Activated naive CD4-positive, alpha-beta T cell treated with Interleukin-2 at 50 U/mL for 16 hours (primary cell): Measurements from ENCODE around the gene RGS1.

Source experiments
- DNase-seq: peaks from one replicate; pipeline ENCODE4 v3.0.0-alpha.2; 2020

RGS1 gene, protein sequence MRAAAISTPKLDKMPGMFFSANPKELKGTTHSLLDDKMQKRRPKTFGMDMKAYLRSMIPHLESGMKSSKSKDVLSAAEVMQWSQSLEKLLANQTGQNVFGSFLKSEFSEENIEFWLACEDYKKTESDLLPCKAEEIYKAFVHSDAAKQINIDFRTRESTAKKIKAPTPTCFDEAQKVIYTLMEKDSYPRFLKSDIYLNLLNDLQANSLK

DNA sequence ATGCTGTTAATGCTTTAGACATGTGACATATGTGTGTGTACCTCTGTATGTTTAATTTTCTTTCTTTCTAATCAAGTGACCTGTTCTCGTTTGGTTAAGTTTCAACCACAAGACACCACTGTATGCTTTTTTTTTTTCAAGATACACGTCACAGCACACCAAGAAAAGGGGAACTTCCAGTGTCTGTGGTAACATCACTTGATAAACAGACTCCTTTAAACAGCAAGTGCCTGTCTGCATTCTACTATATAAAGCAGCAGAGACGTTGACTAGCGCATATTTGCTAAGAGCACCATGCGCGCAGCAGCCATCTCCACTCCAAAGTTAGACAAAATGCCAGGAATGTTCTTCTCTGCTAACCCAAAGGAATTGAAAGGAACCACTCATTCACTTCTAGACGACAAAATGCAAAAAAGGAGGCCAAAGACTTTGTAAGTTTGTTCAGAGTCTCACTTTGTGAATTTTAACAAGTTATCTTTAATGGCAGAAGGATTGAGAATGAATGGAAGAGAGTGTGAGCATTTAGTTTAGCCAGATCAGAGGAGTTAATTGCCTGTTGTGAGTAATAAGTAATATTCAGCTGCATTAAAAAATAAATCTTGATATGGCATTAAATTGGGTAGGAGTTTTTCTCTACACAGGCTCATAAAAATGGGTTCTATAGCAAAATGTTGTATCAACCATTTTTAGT, at the start of gene RGS1:
TSS of gene RGS1 (plus strand) at position 275 of the 691 bp plus-strand sequence. CDS start at position 295, 20 bp downstream.
- peak; percentile 70 for DNase-seq

DNA sequence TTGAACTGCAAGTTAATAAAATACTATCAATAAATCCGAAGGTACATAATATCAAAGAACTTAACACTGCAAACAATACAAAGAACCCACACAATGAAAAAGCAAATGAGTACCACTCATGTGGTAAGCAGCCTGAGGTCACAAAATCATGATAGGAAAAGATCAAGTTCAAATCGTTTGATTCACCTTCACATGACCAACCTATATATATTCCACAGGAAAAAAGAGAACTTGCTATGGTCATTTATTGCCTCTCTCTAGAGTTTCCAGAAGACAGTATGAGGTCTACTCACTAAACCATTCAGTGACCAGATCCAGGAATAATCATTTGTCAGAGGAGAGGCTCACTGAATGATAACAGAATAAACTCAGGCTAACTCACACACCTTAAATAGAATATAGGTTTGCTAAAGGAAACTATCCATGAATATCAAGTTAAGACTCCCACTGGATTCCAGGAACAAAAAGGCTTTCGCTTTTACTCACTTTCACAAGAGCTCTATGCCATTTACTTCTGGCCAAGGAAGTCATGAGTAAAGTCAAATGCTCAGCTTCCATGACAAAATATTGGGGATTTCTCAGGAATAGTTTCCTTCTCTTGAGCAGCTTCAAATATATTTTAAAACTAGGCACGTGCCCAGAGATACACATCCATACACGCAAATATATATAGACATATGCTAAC, 48.3 kb upstream of the RGS1 start:
- no peak for DNase-seq

DNA sequence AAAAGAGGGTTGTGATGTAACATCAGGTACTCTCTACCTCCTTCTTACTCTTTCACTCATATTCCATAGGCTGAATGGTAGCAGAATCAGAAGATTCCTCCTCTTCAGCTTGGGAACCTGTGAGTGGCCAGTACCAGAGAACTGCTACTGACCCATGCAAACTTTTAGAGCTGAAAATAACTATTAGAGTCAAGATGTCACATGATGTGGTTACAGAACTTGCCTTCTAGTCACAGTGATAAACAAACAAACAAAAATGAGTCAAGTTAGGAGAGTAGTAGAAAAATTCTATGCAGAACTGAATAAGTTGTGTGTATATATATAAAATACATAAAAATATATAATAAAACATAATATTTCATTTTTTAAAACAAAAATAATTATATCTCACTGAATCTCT, 47.6 kb upstream of the RGS1 start:
- no peak for DNase-seq

DNA sequence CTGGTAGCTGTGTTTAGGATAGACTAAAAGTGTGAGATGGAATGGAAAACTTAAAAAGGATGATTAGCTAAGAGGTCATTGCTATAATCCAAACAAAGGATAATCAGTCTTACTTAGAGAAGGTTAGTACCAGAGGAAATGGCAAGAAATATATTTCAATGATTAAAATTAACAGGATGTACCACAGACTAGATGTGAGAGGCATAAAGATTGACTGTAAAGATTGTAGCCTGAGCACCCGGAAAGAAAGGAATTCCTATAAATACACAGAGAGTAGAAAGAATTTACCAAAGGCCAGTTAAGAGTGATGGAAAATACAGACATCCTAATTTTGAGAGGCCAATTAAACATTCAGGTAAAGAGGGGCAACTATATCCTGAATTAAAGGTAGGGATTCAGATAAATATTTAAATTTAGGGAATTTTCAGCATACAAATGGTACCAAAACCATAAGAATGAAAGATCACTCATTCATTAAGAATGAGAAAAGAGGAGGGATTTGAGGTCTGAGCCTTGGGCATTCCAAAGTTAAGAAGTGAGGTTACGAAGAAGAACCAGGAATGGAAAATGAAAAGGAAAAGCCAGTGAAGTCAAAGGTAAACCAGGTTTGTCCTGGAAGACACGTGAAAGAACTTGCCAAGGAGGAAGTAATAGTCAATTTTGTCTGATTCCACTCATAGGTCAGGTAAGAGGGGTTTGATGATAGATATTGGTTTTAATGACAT, 46.4 kb upstream of the RGS1 start:
- DNase-seq, result no peak

DNA sequence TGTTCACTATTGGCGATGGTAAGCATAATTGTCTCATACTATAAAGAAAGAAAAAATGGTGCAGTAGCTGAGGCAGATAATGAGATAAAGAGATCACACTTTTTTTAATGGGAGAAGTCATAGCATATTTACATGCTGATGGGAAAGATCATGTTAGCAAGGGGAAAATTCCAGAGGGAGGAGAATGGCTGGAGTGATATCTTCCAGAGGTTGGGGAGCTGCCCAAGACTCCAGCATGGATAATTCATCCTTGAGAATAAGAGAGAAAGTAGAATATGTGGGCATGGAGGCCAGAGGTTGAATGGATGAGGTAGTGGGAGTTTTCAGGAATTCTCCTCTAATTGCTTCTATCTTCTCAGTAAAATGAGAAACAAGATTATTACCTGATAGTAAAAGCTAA, 45.8 kb upstream of the RGS1 start:
- no peak for DNase-seq

DNA sequence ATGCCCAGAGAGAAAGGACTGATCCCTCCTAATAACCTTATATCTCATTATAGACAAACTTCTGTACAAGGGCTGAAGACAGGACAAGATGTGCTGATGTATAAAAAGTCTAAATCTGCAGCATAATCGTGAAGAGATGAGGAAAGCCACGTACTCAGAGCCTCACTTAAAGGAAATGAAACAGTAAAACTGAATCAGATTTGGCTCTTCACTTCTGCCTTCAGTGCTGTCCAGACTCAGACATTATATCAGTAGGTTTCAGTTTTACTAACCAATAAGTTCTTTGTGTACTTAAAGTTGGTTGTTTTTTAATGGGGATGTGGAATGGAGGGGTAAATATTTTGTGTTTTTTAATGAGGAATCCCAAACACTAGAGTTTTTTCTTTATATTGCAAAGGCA, 45.3 kb upstream of the RGS1 start:
- no peak for DNase-seq

DNA sequence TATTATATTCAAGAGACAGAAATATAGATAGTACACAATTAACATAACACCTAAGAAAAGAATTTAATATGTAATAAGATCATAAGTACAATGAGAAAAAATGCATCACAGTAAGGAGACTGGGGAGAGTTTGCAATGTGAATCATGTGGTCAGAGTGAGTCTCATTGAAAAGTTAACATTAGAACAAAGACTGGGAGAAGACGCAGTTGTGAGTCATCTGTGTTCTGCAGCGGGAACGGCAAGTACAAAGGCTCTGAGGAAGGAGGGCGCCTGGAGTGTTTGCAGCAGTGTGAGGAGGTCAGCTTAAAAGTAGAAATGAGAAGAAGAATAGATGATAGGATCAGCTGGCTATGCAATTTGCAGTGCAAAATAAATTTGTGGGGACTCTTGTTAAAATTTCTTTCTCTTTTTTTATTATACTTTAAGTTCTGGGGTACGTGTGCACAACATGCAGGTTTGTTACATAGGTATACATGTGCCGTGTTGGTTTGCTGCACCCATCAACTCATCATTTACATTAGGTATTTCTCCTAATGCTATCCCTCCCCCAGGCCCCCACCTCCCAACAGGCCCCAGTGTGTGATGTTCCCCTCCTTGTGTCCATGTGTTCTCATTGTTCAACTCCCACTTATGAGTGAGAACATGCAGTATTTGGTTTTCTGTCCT, 44.4 kb upstream of the RGS1 start:
- peak; percentile 47 for DNase-seq

DNA sequence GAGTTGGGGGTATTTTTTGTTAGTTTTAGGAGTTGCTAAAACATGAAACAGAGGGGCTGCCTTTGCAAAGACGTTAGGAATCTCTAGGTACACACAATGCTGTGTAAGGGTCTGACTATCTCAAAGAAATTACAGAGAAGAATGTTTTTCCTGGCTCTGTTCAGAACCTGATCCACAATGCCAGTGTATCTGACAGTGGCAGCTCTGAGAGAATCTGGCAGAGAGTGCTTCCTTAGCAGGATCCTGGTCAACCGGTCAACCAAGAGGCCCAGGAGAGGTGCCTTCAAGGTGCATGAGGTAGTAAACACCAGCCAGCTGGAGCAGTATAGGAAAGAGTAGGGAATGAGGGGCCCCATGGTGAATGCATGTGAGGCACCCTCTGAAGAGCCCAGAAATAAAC, 40.9 kb upstream of the RGS1 start:
- DNase-seq, result no peak

DNA sequence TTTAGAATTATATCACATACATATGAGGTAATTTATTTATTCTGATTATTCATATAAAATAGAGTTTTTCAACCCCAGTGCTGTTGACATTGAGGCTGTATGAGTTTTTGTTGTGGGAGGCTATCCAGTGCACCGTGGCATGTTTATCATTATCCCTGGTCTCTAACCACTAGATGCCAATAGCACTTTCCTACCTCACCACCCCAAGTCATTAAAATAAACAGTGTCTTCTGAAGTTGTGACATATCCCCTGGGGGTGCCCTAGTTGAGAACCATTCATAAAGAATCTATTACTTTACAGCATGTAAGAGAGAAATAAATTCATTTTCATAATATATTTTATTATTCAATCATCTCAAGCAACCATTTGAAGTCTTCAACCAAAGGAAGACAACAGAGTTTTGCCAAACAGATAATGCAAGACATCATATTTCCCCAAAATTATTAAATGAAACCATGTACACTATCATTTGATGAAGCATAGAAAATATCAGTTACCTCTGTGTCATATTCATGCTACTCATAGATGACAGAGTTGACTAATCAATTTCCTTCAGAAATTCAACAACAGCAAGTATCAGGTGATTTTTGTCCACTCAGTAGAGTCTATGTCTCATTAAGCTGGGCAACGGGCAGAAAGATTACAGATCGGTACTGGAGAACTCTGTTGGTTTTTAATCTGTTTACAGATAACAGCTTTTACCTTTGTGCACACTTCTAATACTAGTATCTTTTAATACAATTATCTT, 39.5 kb upstream of the RGS1 start:
- DNase-seq, result no peak

DNA sequence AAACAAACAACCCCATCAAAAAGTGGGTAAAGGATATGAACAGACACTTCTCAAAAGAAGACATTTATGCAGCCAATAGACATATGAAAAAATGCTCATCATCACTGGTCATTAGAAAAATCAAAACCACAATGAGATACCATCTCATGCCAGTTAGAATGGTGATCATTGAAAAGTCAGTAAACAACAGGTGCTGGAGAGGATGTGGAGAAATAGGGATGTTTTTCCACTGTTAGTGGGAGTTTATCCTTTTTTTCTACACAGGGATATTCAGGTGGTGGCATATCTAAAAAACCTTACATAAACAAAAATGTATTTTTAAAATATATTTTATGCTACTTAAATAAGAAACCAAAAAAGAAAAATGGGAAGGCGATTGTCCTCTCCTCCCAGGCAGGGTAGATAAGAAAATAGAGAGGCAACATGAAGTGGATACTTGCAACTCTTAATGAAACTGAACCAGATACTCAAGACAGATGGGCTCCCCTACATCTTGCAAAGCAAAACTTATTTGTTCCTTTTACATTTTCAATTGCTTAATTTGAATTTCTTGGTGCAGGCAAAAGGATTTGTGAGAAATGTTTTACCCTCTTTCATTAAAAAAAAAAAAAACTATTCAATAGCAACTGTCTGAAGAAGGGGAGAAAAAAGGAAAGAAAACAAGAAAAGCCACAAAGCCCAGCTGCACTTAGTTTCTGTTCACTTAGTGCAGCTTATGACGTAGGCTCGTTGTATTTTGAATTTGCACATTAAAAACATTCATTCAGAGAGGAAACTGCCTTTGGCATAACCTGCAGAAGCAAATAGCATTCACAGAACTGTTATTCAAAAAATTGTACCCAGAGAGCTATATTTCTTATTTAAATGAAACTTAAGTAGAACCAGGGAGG, 36.9 kb upstream of the RGS1 start:
- no peak for DNase-seq

DNA sequence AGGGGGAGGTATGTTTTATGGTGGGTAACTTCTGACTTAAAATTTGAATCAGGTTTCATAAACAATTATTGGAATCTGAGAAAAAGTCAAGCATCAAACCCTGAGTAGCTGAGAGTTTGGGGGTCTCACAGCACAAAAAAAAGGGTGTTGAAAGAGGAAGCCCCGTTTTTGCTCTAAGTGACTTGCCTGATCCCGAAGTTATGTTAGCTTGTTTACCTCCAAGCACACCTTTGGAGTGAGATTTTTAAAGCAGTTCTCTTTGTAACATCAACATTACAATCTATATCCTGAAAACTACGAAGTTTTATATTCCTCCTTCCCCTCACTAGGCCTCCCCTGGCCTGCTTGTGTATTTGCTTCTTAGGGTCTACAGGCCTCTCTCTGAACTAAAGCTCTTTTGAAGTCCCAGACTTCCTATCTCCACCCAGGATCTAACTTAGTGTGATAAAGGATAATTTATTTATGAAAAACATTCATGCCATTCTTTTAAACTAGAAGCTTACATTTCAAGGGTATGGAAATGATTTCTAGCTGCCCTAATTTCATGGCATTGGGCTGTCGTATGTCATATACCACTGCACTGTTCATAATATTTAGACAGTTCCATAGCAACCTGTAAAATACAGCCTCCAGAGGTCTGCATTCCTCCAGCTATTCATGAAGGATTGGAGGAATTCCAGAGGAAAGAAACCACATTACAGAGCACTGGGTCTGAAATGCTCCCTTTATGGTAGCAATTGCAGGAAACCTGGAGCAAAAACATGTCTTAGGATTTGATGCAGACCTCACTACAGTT, 36.1 kb upstream of the RGS1 start:
- DNase-seq, result no peak

DNA sequence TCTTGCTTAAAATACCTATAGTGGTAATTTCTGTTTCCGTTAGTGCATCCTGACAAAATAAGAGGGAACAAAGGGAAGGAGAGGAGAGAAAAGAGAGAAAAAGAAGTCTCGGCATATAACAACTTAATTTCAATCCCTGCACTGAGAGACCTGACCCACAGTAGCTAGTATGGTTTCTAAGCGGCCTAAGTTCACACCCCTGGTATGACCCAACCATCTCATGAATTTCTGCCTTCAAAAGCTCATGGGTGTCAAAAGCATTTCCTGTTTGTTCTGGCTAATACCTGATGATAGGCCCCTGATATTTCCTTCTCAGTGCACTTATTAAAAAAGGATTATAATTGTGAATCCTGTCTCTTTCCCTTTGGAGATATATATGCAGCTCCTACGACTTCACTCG, 32.1 kb upstream of the RGS1 start:
- DNase-seq, result no peak

DNA sequence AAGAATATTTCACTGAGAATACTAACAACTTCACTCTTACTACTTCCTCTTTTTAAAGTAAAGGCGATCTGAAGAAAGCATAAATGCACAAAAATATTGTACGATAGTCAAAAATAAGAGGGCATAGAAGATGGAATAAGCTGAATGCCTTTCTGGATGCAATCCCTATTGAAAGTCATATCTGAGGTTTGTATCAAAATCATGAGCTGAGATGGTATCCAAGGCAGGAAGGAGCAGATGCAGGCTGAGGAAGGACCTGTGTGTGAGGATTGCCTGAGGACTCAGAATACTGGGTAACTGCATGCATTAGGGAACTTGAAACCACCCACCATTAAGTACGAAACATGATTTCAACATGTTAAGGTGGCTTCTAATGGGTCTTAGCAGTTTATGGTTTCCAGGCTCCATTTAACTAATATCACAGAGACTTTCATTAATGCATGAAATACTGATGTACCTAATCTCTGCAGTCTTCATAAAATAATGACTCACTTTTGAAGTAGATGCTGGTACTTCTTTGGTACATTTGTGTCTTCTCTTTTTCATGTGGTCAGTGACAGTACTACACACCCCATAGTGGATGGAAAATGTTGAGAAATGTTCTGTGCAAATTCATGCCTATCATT, 29.6 kb upstream of the RGS1 start:
- DNase-seq, result no peak

DNA sequence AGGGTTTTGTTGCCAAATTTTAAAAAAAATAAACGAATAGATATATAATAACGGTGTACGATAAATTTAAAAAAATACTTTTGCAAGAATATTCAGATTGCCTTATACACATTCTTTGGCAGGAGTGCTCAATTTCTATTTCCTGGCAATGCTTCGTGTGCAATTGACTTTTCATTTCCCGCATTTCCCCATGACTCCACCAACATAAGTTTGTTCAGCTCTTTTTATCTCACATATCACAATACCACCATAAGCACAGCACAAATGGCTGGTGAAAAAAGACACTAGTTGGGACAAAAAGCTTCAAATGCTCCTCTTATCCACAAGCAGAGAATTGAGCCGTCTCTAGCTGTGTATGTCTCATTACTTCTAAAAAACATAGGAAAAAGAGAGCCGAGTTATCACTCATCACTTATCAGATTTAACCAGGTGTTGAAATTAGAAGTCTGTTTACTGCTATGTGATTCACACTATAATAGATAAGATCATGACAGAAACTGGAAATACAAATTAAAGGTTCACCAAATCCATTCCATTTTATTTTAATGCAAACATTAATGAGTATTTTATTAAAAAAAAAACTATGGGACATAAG, 28.9 kb upstream of the RGS1 start:
- no peak for DNase-seq

DNA sequence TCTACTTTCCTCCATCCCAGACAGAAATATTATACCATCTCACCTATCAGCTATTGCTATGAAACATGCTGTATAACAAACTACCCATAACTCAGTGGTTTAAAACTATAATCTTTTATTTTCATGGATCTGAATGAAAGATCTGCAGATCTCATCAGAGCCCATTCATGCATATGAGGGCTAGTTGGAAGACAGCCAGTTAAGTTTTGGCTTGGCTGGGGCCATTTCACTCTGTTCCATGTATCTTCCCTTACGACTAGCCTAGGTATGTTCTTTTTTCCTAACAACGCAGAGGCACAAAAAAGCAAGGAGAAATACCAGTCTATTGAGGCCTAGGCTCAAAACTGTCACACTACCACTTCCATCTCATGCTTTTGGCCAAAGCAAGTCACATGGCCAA, 28.1 kb upstream of the RGS1 start:
- DNase-seq, result no peak

DNA sequence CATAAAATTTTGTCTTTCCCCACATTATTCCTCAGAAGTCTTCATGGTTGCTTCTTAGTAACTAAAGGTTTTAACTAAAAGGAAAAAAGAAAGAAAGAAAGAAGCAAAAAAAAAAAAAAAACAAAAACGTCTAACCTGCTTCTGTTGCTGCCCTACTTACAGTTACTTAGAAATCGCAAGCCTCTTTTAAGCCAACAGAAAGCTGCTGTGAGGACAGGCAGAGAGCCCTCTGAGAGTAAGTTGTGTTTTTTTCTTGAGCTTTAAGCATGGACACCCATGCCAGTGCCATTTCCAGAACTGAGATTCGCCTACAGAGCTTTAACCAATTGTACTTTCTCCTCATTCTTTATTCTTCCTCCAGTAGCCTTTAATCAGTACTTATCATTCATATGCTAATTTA, 25.6 kb upstream of the RGS1 start:
- DNase-seq, result no peak

DNA sequence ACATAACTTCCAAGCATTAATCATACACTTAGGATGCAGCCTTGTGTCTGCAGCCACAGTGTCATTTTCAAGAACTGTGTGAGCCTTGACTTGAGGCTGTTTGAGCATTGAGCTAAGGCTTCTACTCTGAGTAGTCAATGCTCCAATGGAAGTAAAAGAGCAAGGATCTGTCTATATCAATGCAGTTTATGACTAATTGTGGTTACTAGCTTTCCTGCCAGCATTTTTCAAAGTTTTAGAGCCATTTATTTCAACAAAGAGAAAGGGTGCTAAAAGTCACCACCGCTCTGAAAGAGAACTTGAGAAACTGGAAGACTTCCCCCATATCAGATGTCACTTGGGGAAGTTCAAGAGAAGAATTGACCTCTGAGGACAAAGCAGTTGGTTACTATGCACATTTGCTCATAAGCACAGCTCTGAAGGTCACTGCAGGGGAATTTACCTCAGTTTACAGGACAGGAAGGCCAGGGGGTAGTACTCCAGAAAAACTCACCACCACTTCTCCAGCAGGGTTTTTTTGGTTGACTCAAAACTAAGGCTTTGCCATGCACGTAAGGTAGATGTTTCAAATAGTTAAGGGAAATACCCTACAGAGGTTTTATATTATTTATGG, 24.5 kb upstream of the RGS1 start:
- no peak for DNase-seq

DNA sequence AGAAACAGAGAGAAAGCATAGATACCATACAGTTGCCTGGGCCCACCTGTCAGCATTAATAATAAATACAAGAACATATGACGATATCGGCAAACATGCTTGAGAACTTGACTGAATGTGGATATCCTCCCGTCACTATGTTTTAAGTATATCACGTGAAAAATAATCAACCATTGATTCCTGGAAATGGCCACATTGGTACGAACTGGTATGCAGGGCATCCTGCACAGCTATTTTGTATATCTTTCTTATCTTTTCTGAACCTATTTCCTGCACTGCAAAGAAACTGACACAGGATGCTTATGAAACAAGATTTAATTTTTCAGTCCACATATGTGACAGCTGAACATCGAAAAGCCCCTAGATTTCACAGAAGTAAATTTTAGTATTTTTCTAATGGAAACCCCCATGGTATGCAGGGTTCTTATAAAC, 22.8 kb upstream of the RGS1 start:
- no peak for DNase-seq

DNA sequence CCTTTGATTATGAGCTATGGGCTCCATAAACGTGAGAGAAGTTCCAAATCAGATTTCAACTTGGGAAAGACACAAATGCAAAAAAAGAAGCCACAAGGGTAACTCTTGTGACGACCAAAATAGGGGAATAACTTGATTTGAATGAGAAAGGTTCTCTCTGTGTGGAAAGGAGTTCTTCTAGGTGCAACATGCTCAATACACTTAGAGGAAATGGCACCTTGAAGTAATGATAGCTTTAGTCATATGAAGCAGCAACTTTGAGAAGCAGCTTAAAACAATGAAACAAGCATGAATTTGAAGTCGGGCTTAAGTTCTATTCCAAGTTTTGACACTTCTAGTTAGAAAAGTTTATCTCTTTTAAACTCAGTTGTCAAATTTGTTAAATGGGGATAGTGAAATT, 21.8 kb upstream of the RGS1 start:
- DNase-seq, result no peak
